Upper lobe of left lung (tissue), 6 donors: ENCODE data around the gene CELF1. TPM values are rescaled to one million over a fixed set of nuclear protein-coding genes. Genes with fewer than 3 reads are reported as not detected.
A peak's percentile ranks its signal among the peaks of the same experiment; 100 is the strongest.

ENCODE experiments used
- ATAC-seq, 2 donors: fragments of 200-7000 bp; cut with Tn5 transposase; one replicate each; pipeline ENCODE4 v1.9.1; 2022; ENCODE audit warnings: mild to moderate bottlenecking in 2 of 2, moderate library complexity in 2 of 2; ENCODE audit not compliant: low FRiP score in 2 of 2
- DNase-seq, 2 donors: peaks; one replicate each; pipeline ENCODE4 v3.0.0-alpha.2; 2019 to 2020
- H3K27ac ChIP-seq, 4 donors: fragments of 200-600 bp; sonication (generic); one replicate each; pipeline ENCODE4 v1.5.1; 2016 to 2019
- H3K27me3 ChIP-seq, 4 donors: fragments of 200-600 bp; sonication (generic); one replicate each; pipeline ENCODE4 v1.5.1; 2017 to 2019
- H3K36me3 ChIP-seq, 4 donors: fragments of 200-600 bp; sonication (generic); one replicate each; pipeline ENCODE4 v1.5.1; 2016 to 2019
- H3K4me1 ChIP-seq, 4 donors: fragments of 200-600 bp; sonication (generic); one replicate each; pipeline ENCODE4 v1.5.1; 2018 to 2019
- H3K4me3 ChIP-seq, 4 donors: fragments of 200-600 bp; sonication (generic); one replicate each; pipeline ENCODE4 v1.5.1; 2017 to 2019; ENCODE audit warnings: mild to moderate bottlenecking in 2 of 4, moderate library complexity in 1 of 4
- H3K9me3 ChIP-seq, 4 donors: fragments of 200-600 bp; sonication (generic); one replicate each; pipeline ENCODE4 v1.5.1; 2018 to 2019
- CTCF ChIP-seq, 6 experiments: fragments of 450-650 bp in 4 of 6; fragments of 200-600 bp in 2 of 6; sonication (generic) in 2 of 6; IDR thresholded peaks; one replicate each; pipeline ENCODE4 v1.5.1; 2016 to 2019; ENCODE audit warnings: antibody characterized with exemption in 6 of 6
- EP300 ChIP-seq, 4 donors: sonication (generic); formaldehyde crosslinking; IDR thresholded peaks; one replicate each; pipeline ENCODE4 v1.5.1; 2017; ENCODE audit warnings: antibody characterized with exemption in 4 of 4, control low read depth in 2 of 4
- POLR2A ChIP-seq, 4 donors: fragments of 450-650 bp; IDR thresholded peaks; one replicate each; pipeline ENCODE4 v1.5.1; 2016 to 2017; ENCODE audit warnings: antibody characterized with exemption in 4 of 4, mild to moderate bottlenecking in 2 of 4
- POLR2AphosphoS5 ChIP-seq, 2 donors: sonication (generic); formaldehyde crosslinking; IDR thresholded peaks; one replicate each; pipeline ENCODE4 v1.5.1; 2017; ENCODE audit warnings: antibody characterized with exemption in 2 of 2
- WGBS, 2 donors: methylation state at CpG; one replicate each; pipeline ENCODE4 v1.1.5; 2017 to 2018; 5-methylcytosine and 5-hydroxymethylcytosine counted together
- small RNA-seq, 4 donors: library from RNA; depleted of rRNA; stranded (forward); fragments of <200 nt; gene quantifications; one replicate each; pipeline ENCODE3, GENCODE V24; 2016
- total RNA-seq, 6 donors: library from RNA; depleted of rRNA in 4 of 6; stranded (reverse); fragments of >200 nt in 4 of 6; gene quantifications; one replicate each; pipeline versions ENCODE4 v1.1.0 to v1.2.1, GENCODE V29; 2016 to 2021
- donor health status: DM: no; HTN: no; CAD: no; lungs with moderate emphysema.
- donor health status: DM: no; HTN: yes; CAD: no; lungs with severe emphysema.

CELF1 gene
- total RNA-seq, 6 donors from 2014 or later = 82.7 to 194 (median 113) TPM

DNA sequence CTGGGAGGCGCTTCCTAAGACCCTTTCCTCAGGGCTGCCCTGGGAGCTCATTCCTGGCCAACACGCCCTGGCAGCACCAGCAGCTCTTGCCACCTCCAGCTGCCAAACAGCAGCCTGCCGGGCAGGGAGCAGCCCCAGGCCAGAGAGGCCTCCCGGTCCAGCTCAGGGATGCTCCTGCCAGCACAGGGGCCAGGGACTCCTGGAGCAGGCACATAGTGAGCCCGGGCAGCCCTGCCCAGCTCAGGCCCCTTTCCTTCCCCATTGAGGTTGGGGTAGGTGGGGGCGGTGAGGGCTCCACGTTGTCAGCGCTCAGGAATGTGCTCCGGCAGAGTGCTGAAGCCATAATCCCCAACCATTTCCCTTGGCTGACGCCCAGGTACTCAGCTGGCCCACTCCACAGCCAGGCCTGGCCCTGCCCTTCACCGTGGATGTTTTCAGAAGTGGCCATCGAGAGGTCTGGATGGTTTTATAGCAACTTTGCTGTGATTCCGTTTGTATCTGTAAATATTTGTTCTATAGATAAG is 136.9 kb downstream of the CELF1 start:
- TF ChIP-seq EP300 (IDR thresholded peaks at IDR 0.05) (peak in 1 of 4 donors; percentile 53), POLR2A (IDR thresholded peaks at IDR 0.05) (peak in 1 of 4 donors; percentile 43), CTCF (IDR thresholded peaks at IDR 0.05) (no peak), POLR2AphosphoS5 (IDR thresholded peaks at IDR 0.05) (peak; percentile 62 to 68)
- Histone ChIP-seq H3K27ac (peak overlapping the region; percentile 79 to 90 (median 86)), H3K4me1 (peaks cover 25 to 50% (median 34%) of the 10 kb centered on the region in 4 donors), H3K36me3 (peaks cover 14 to 93% (median 63%) of the 10 kb centered on the region in 4 donors), H3K9me3 (no peaks in the 10 kb centered on the region), H3K4me3 (no peak overlapping the region), H3K27me3 (no peaks in the 10 kb centered on the region)
- ATAC-seq (peak; percentile 86 to 90), DNase-seq (peak; percentile 82 to 92)
- WGBS, 2 donors = 22 to 45% methylated on average over 5 to 13 of the region's 13 CpGs

Small RNA genes within 50 kb of the gene (small RNA-seq; reads per million reads assigned to genes)
- gene RN7SL652P = 0 reads per million in 4 donors
- gene RNU5E-10P = 0 reads per million in 4 donors

Other genes with a start within 250 kb of the CELF1 start
- 1 to 10 TPM in 3 of 6 donors, under 1 TPM in 2, not detected in 1; 0.61 to 1.8 (median 1.0) TPM for gene MYBPC3, start 200.4 kb downstream of the CELF1 start, total RNA-seq
- 100 to 1,000 TPM in 5 of 6 donors, 10 to 100 TPM in 1; 52.8 to 275 (median 179) TPM for gene SPI1, start 174.6 kb downstream of the CELF1 start, total RNA-seq
- gene SLC39A13, start 144.5 kb downstream of the CELF1 start, total RNA-seq = 10 to 100 TPM; 47.9 to 98.8 (median 62.8) TPM
- gene PSMC3, start 126.7 kb downstream of the CELF1 start, total RNA-seq = 100 to 1,000 TPM in 3 of 6 donors, 10 to 100 TPM in 3; 70.1 to 116 (median 99.8) TPM
- gene RAPSN, start 104.0 kb downstream of the CELF1 start, total RNA-seq = 1 to 10 TPM in 2 of 6 donors, under 1 TPM in 1, not detected in 3; 0.30 to 1.1 (median 1.0) TPM
- gene PTPMT1, start 12.5 kb upstream of the CELF1 start, total RNA-seq = 100 to 1,000 TPM in 2 of 6 donors, 10 to 100 TPM in 4; 69.1 to 188 (median 89.9) TPM
- 10 to 100 TPM in 5 of 6 donors, 1 to 10 TPM in 1; 3.1 to 22.2 (median 17.4) TPM for gene KBTBD4, start 25.8 kb upstream of the CELF1 start, total RNA-seq
- gene NDUFS3, start 25.9 kb upstream of the CELF1 start, total RNA-seq = 10 to 100 TPM; 42.5 to 92.6 (median 72.2) TPM
- under 1 TPM in 2 of 6 donors, not detected in 4; 0.14 to 0.30 TPM for gene FAM180B, start 33.5 kb upstream of the CELF1 start, total RNA-seq
- gene C1QTNF4, start 41.3 kb upstream of the CELF1 start, total RNA-seq = 1 to 10 TPM in 1 of 6 donors, under 1 TPM in 3, not detected in 2; 0.46 to 2.1 (median 0.78) TPM
- gene MTCH2, start 89.4 kb upstream of the CELF1 start, total RNA-seq = 10 to 100 TPM; 21.0 to 61.3 (median 35.6) TPM
- 10 to 100 TPM in 3 of 6 donors, 1 to 10 TPM in 3; 1.6 to 39.0 (median 10.7) TPM for gene AGBL2, start 162.2 kb upstream of the CELF1 start, total RNA-seq
- gene FNBP4, start 214.2 kb upstream of the CELF1 start, total RNA-seq = 100 to 1,000 TPM in 4 of 6 donors, 10 to 100 TPM in 2; 57.8 to 479 (median 155) TPM